H1 (cell line): ENCODE measurements around the gene RXRA. TPM values are rescaled to one million over a fixed set of nuclear protein-coding genes. Genes with fewer than 3 reads are reported as not detected.

Experiments used
- CTCF ChIA-PET: fragments of 300-600 bp; sonication (Branson Sonifier 250); formaldehyde crosslinking; loops from one replicate; lab custom pipeline; 2021; ENCODE audit not compliant: partially characterized antibody; lab: Charles Lee
- POLR2A ChIA-PET: fragments of 300-600 bp; sonication (Branson Sonifier 250); formaldehyde crosslinking; loops from one replicate; lab custom pipeline; 2021; ENCODE audit warnings: inconsistent platforms; ENCODE audit not compliant: partially characterized antibody; lab: Charles Lee
- DNase-seq, 2 experiments: peaks; one replicate each; pipeline versions ENCODE4 v3.0.0 to v3.0.0-alpha.2; 2010 to 2022; ENCODE audit warnings: low spot score in 2 of 2, low read depth in 1 of 2, mixed read lengths in 1 of 2
- FAIRE-seq: peaks from 2 replicates; lab custom pipeline; 2011; peaks lifted over from hg19 to GRCh38; lab: Jason Lieb, UNC
- H2AFZ ChIP-seq: 2 replicates; pipeline ENCODE4 v1.8.1; 2012; ENCODE audit warnings: low read length, inconsistent platforms
- H2AK5ac ChIP-seq: 2 replicates; pipeline ENCODE4 v1.6.1; 2013; ENCODE audit warnings: low read depth, low read length
- H2BK120ac ChIP-seq: replicated peaks from 2 replicates; pipeline ENCODE3; 2013; ENCODE audit warnings: low read depth, low read length, inconsistent platforms
- H2BK12ac ChIP-seq: 2 replicates; pipeline ENCODE4 v1.6.1; 2013; ENCODE audit warnings: low read depth, low read length
- H2BK15ac ChIP-seq: 2 replicates; pipeline ENCODE4 v1.6.1; 2013; ENCODE audit warnings: low read length
- H2BK20ac ChIP-seq: 2 replicates; pipeline ENCODE4 v1.6.1; 2013; ENCODE audit warnings: low read length
- H2BK5ac ChIP-seq: 2 replicates; pipeline ENCODE4 v1.6.1; 2013; ENCODE audit warnings: low read depth, low read length
- H3K14ac ChIP-seq: 2 replicates; pipeline ENCODE4 v1.6.1; 2013; ENCODE audit warnings: inconsistent platforms; ENCODE audit not compliant: insufficient read length
- H3K18ac ChIP-seq: 2 replicates; pipeline ENCODE4 v1.6.1; 2013; ENCODE audit warnings: low read length; ENCODE audit errors: extremely low read depth
- H3K23ac ChIP-seq: 2 replicates; pipeline ENCODE4 v1.6.1; 2013; ENCODE audit warnings: inconsistent platforms; ENCODE audit not compliant: insufficient read length
- H3K23me2 ChIP-seq: 2 replicates; pipeline ENCODE4 v1.6.1; 2013; ENCODE audit warnings: low read depth, low read length
- H3K27ac ChIP-seq: 2 replicates; pipeline ENCODE4 v1.6.1; 2011; ENCODE audit warnings: low read depth, low read length, inconsistent platforms
- H3K27me3 ChIP-seq, 4 experiments: replicated peaks in 1 of 4; 1 replicate in 1 of 4; 2 replicates in 3 of 4; pipeline versions ENCODE4 v1.6.1 to v1.8.1; 2011 to 2013; ENCODE audit warnings: low read length in 3 of 4, mild to moderate bottlenecking in 3 of 4, inconsistent platforms in 2 of 4, mixed read lengths in 2 of 4, moderate library complexity in 1 of 4; ENCODE audit not compliant: control insufficient read depth in 3 of 4, insufficient read depth in 3 of 4; ENCODE audit errors: extremely low read depth in 1 of 4
- H3K36me3 ChIP-seq, 4 experiments: 2 replicates each; pipeline versions ENCODE4 v1.6.1 to v1.8.1; 2011 to 2013; ENCODE audit warnings: mild to moderate bottlenecking in 4 of 4, low read length in 3 of 4, moderate library complexity in 2 of 4, control low read depth in 1 of 4, inconsistent platforms in 1 of 4; ENCODE audit not compliant: insufficient read depth in 4 of 4, control insufficient read depth in 2 of 4
- H3K4ac ChIP-seq: replicated peaks from 2 replicates; pipeline ENCODE3; 2013; ENCODE audit warnings: low read length, low read depth, mixed read lengths, inconsistent platforms; ENCODE audit not compliant: insufficient read length
- H3K4me1 ChIP-seq, 4 experiments: replicated peaks in 1 of 4; 1 replicate in 1 of 4; 2 replicates in 3 of 4; pipeline versions ENCODE4 v1.6.1 to v1.8.1; 2011 to 2013; ENCODE audit warnings: low read length in 3 of 4, inconsistent platforms in 2 of 4, mixed read lengths in 1 of 4; ENCODE audit not compliant: insufficient read depth in 4 of 4, control insufficient read depth in 3 of 4
- H3K4me2 ChIP-seq, 2 experiments: 2 replicates each; pipeline versions ENCODE4 v1.6.1 to v1.8.1; 2011 to 2013; ENCODE audit warnings: low read depth in 2 of 2, low read length in 2 of 2, control low read depth in 1 of 2, inconsistent platforms in 1 of 2, mild to moderate bottlenecking in 1 of 2; ENCODE audit not compliant: insufficient read depth in 1 of 2
- H3K4me3 ChIP-seq, 4 experiments: fragments of 200-600, 300-600 bp in 1 of 4; sonication (generic), shearing (Covaris generic), sonication (Bioruptor Twin) in 1 of 4; 2 replicates each; pipeline versions ENCODE4 v1.5.1 to v1.8.1; 2011 to 2016; ENCODE audit warnings: low read length in 4 of 4, low read depth in 3 of 4, control low read depth in 2 of 4, inconsistent platforms in 2 of 4, mild to moderate bottlenecking in 2 of 4, mixed read lengths in 1 of 4, moderate library complexity in 1 of 4; ENCODE audit not compliant: insufficient read depth in 2 of 4; ENCODE audit errors: extremely low read depth in 1 of 4
- H3K56ac ChIP-seq: replicated peaks from 2 replicates; pipeline ENCODE3; 2013; ENCODE audit warnings: low read depth, mild to moderate bottlenecking, mixed read lengths, low read length, inconsistent platforms; ENCODE audit not compliant: insufficient read length
- H3K79me1 ChIP-seq: 2 replicates; pipeline ENCODE4 v1.6.1; 2013; ENCODE audit warnings: low read depth, low read length, control low read depth
- H3K79me2 ChIP-seq, 2 experiments: 2 replicates each; pipeline versions ENCODE4 v1.6.1 to v1.8.1; 2012 to 2013; ENCODE audit warnings: low read length in 2 of 2, mild to moderate bottlenecking in 2 of 2, inconsistent platforms in 1 of 2; ENCODE audit not compliant: insufficient read depth in 2 of 2, control insufficient read depth in 1 of 2
- H3K9ac ChIP-seq, 4 experiments: replicated peaks in 1 of 4; 1 replicate in 1 of 4; 2 replicates in 3 of 4; pipeline versions ENCODE4 v1.6.1 to v1.8.1; 2011 to 2013; ENCODE audit warnings: low read depth in 3 of 4, low read length in 3 of 4, control low read depth in 2 of 4, mild to moderate bottlenecking in 2 of 4, moderate library complexity in 2 of 4, inconsistent platforms in 1 of 4; ENCODE audit errors: extremely low read depth in 1 of 4
- H3K9me3 ChIP-seq, 2 experiments: 2 replicates each; pipeline versions ENCODE4 v1.6.1 to v1.8.1; 2012 to 2013; ENCODE audit warnings: mild to moderate bottlenecking in 2 of 2, moderate library complexity in 2 of 2, control low read depth in 1 of 2, inconsistent platforms in 1 of 2, low read depth in 1 of 2, low read length in 1 of 2, mixed read lengths in 1 of 2; ENCODE audit not compliant: insufficient read depth in 2 of 2
- H4K20me1 ChIP-seq, 2 experiments: replicated peaks in 1 of 2; 2 replicates each; pipeline versions ENCODE3 to v1.8.1; 2011 to 2013; ENCODE audit warnings: inconsistent platforms in 2 of 2, low read length in 2 of 2, mild to moderate bottlenecking in 1 of 2; ENCODE audit not compliant: insufficient read depth in 2 of 2, control insufficient read depth in 1 of 2
- H4K5ac ChIP-seq: 2 replicates; pipeline ENCODE4 v1.6.1; 2013; ENCODE audit warnings: low read length, low read depth, mixed read lengths, inconsistent platforms; ENCODE audit not compliant: insufficient read length
- H4K8ac ChIP-seq: 2 replicates; pipeline ENCODE4 v1.8.0; 2013; ENCODE audit warnings: mild to moderate bottlenecking, moderate library complexity, low read length, inconsistent platforms; ENCODE audit not compliant: insufficient read depth; ENCODE audit errors: extremely low read depth
- H4K91ac ChIP-seq: replicated peaks from 2 replicates; pipeline ENCODE3; 2013; ENCODE audit warnings: low read length, mixed read lengths, inconsistent platforms; ENCODE audit not compliant: insufficient read length
- BACH1 ChIP-seq: IDR thresholded peaks from 2 replicates; pipeline ENCODE4 v1.6.1; 2012; ENCODE audit warnings: low read length, improper control_type of control experiment
- CREB1 ChIP-seq: IDR thresholded peaks from 2 replicates; pipeline ENCODE4 v1.6.1; 2012; ENCODE audit warnings: inconsistent platforms
- GABPA ChIP-seq: IDR thresholded peaks from 2 replicates; pipeline ENCODE4 v1.6.1; 2011; ENCODE audit warnings: mild to moderate bottlenecking, low read length, moderate library complexity, borderline replicate concordance; ENCODE audit not compliant: insufficient read depth
- HDAC6 ChIP-seq: IDR thresholded peaks from one replicate; pipeline ENCODE4 v1.7.1; 2012; ENCODE audit warnings: low read depth, mild to moderate bottlenecking, inconsistent platforms, low read length, moderate library complexity
- JUND ChIP-seq: IDR thresholded peaks from 2 replicates; pipeline ENCODE4 v1.6.1; 2011; ENCODE audit warnings: mild to moderate bottlenecking, improper control_type of control experiment, low read length
- KDM1A ChIP-seq: fragments of 200-600, 300-600 bp; sonication (generic); IDR thresholded peaks from 2 replicates; pipeline ENCODE4 v1.7.1; 2016; ENCODE audit warnings: mild to moderate bottlenecking, low read length, borderline replicate concordance
- KDM4A ChIP-seq: IDR thresholded peaks from one replicate; pipeline ENCODE4 v1.7.1; 2012; ENCODE audit warnings: low read depth, mild to moderate bottlenecking, moderate library complexity, low read length, inconsistent platforms; ENCODE audit not compliant: severe bottlenecking
- POLR2A ChIP-seq, 2 experiments: IDR thresholded peaks; 1 replicate in 1 of 2; 2 replicates in 1 of 2; pipeline ENCODE4 v1.6.1; 2011; ENCODE audit warnings: low read depth in 2 of 2, low read length in 2 of 2, mild to moderate bottlenecking in 2 of 2; ENCODE audit errors: control extremely low read depth in 1 of 2
- RFX5 ChIP-seq: IDR thresholded peaks from 2 replicates; pipeline ENCODE4 v1.6.1; 2011; ENCODE audit warnings: low read depth, low read length, improper control_type of control experiment, borderline replicate concordance
- SIX5 ChIP-seq: IDR thresholded peaks from 2 replicates; pipeline ENCODE4 v1.6.1; 2011; ENCODE audit warnings: mild to moderate bottlenecking, low read depth, low read length
- SRF ChIP-seq: IDR thresholded peaks from 2 replicates; pipeline ENCODE4 v1.6.1; 2011; ENCODE audit warnings: mild to moderate bottlenecking, low read depth, low read length, moderate library complexity
- SUZ12 ChIP-seq: fragments of 200-600 bp; sonication (generic); IDR thresholded peaks from 2 replicates; pipeline ENCODE4 v1.6.1; 2012; ENCODE audit warnings: mild to moderate bottlenecking, inconsistent platforms, low read length, moderate library complexity, mixed read lengths
- TAF1 ChIP-seq: IDR thresholded peaks from 2 replicates; pipeline ENCODE4 v1.6.1; 2011; ENCODE audit warnings: mild to moderate bottlenecking, low read depth, low read length
- TCF12 ChIP-seq: IDR thresholded peaks from 2 replicates; pipeline ENCODE4 v1.6.1; 2011; ENCODE audit warnings: low read depth, mild to moderate bottlenecking, low read length
- WGBS, 2 experiments: shearing (Covaris generic) in 1 of 2; methylation state at CpG; one replicate each; pipeline versions ENCODE4 v1.1.6 to v1.1.7; 2013 to 2015; ENCODE audit warnings: low lambda C conversion rate in 2 of 2, mixed read lengths in 2 of 2, inconsistent platforms in 1 of 2, low coverage in 1 of 2, missing lambda C conversion rate in 1 of 2; ENCODE audit not compliant: insufficient replicate concordance in 2 of 2, insufficient coverage in 1 of 2, insufficient read length in 1 of 2; ENCODE audit errors: extremely low coverage in 1 of 2, missing lambda C conversion rate in 1 of 2; 5-methylcytosine and 5-hydroxymethylcytosine counted together
- polyA plus RNA-seq, 7 experiments: library from polyadenylated mRNA; depleted of rRNA in 3 of 7; stranded (reverse) in 5 of 7; unstranded in 2 of 7; fragments of >200 nt in 5 of 7; fragments of 200-250 nt in 2 of 7; gene quantifications; 1 replicate in 5 of 7; 2 replicates in 1 of 7; 4 replicates in 1 of 7; pipeline versions ENCODE4 v1.2.1 to v1.2.3, GENCODE V29; 2011 to 2013; ENCODE audit warnings: missing spikeins in 2 of 7, mixed read lengths in 2 of 7
- total RNA-seq: library from RNA; stranded (reverse); fragmentation: NEBNext Ultra II Directional; extraction: Animal tissue kit (Norgen Biotek cat#: 25700); gene quantifications from 2 replicates; pipeline ENCODE4 v1.2.1, GENCODE V29; 2021
- TF ChIP-seq, protein P1 (sequence below): IDR thresholded peaks from 2 replicates; pipeline ENCODE4 v1.6.1; 2011; ENCODE audit warnings: low read depth, mild to moderate bottlenecking, low read length; ENCODE audit not compliant: insufficient read depth

Gene RXRA
- total and polyA plus RNA-seq, 2 of the 8 experiments (the other 6 are each of a cell fraction or from before 2014, with no cell fraction given), result 9.8 to 29.4 TPM

DNA sequence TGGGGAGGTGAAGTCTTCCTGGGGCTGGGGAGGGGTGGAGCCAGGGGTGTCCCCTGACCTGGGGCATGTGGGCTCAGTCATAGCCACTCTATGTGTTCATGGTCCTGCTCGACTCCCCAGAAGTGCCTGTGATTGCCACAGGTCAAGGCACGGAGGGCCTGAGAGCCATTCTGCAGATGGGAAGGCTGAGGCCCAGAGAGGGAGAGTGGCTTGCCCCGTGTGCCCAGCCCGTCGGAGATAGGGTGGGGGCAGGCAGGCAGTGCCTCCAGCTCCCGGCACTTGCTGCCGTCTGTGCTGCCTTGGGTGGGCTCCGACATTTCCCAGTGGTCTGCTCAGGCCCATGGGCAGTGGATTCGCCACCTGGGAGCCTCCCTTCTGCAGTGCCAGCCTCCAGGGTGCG lies 74.0 kb downstream of the RXRA start:
- H3K4me3 ChIP-seq, result no peak overlapping the region
- no peak overlapping the region for H3K18ac ChIP-seq
- peak overlapping the region; percentile 25 for H4K8ac ChIP-seq
- no peak overlapping the region for H4K5ac ChIP-seq
- no peak for DNase-seq
- 93% methylated on average over 10 of the region's 10 CpGs; no CpG with 5 or more reads in 1 of the 2 experiments for WGBS, 2 experiments
- peaks cover 0 to 18% of the 10 kb centered on the region in 2 experiments; a peak in 1 of 4 replicates for H3K79me2 ChIP-seq
- no peak overlapping the region for H4K91ac ChIP-seq
- no peak overlapping the region for H3K14ac ChIP-seq
- H3K56ac ChIP-seq, result no peak overlapping the region
- H3K4me1 ChIP-seq, result peaks cover 0 to 4% (median 1%) of the 10 kb centered on the region in 4 experiments; a peak in 2 of 7 replicates
- peaks cover 5% of the 10 kb centered on the region for H3K79me1 ChIP-seq
- H3K23me2 ChIP-seq, result no peaks in the 10 kb centered on the region
- H2BK5ac ChIP-seq, result no peak overlapping the region
- H3K4ac ChIP-seq, result no peak overlapping the region
- H4K20me1 ChIP-seq, result peaks cover 3 to 8% of the 10 kb centered on the region in 2 experiments
- no peak overlapping the region for H3K9ac ChIP-seq
- no peaks in the 10 kb centered on the region for H3K36me3 ChIP-seq
- no peaks in the 10 kb centered on the region for H3K27me3 ChIP-seq
- H2BK120ac ChIP-seq, result no peak overlapping the region
- H2BK12ac ChIP-seq, result no peak overlapping the region
- H2BK15ac ChIP-seq, result no peak overlapping the region
- no peak overlapping the region for H2BK20ac ChIP-seq
- H3K23ac ChIP-seq, result no peak overlapping the region
- FAIRE-seq, result no peak
- no peak overlapping the region for H2AFZ ChIP-seq
- H3K4me2 ChIP-seq, result no peak overlapping the region
- ChIA-PET CTCF (interaction anchor here (0.7 to 3.4 kb wide), 13 partner anchors 10 to 209 kb away, joined by 3 to 24 read pairs (median 4); no protein-coding TSS in a partner anchor), POLR2A (no interaction called here)
- peaks cover 10 to 11% of the 10 kb centered on the region in 2 experiments for H3K9me3 ChIP-seq
- no peak overlapping the region for H3K27ac ChIP-seq
- no peak overlapping the region for H2AK5ac ChIP-seq
- no peak for TF ChIP-seq POLR2A (IDR thresholded peaks at IDR 0.05; ENCODE audit: control extremely low read depth in 1 of 2, low read depth in 2 of 2, low read length in 2 of 2)
- no peak for TF ChIP-seq BACH1
- no peak for TF ChIP-seq SIX5
- no peak for TF ChIP-seq SUZ12
- no peak for TF ChIP-seq RFX5
- TF ChIP-seq GABPA, result no peak
- no peak for TF ChIP-seq KDM1A
- TF ChIP-seq KDM4A, result no peak
- no peak for TF ChIP-seq TCF12
- TF ChIP-seq JUND, result no peak
- no peak for TF ChIP-seq HDAC6
- no peak for TF ChIP-seq SRF
- TF ChIP-seq, protein P1, sequence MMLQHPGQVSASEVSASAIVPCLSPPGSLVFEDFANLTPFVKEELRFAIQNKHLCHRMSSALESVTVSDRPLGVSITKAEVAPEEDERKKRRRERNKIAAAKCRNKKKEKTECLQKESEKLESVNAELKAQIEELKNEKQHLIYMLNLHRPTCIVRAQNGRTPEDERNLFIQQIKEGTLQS, result no peak
- TF ChIP-seq CREB1, result no peak
- TF ChIP-seq TAF1, result no peak
